IPS-20b (cell line): ENCODE results near the gene MAPK8IP2.
"Not testable (repeated sequence)": the region's sequence is repeated elsewhere in the genome, so short reads cannot be mapped to it uniquely, and the experiment has no call there.

ENCODE experiments used
- H3K27ac ChIP-seq: one replicate; pipeline ENCODE4 v1.5.1; 2013; ENCODE audit warnings: low read length
- H3K27me3 ChIP-seq: 2 replicates; pipeline ENCODE4 v1.6.1; 2013; ENCODE audit warnings: mild to moderate bottlenecking, low read length, inconsistent platforms; ENCODE audit not compliant: insufficient read depth
- H3K36me3 ChIP-seq: 2 replicates; pipeline ENCODE4 v1.6.1; 2013; ENCODE audit warnings: low read depth, mild to moderate bottlenecking, inconsistent platforms, low read length, moderate library complexity; ENCODE audit not compliant: insufficient read depth
- H3K4me1 ChIP-seq: 2 replicates; pipeline ENCODE4 v1.6.1; 2013; ENCODE audit warnings: mild to moderate bottlenecking, control low read depth, inconsistent platforms, low read length, moderate library complexity; ENCODE audit not compliant: insufficient read depth
- H3K4me3 ChIP-seq: 2 replicates; pipeline ENCODE4 v1.5.1; 2013; ENCODE audit warnings: mild to moderate bottlenecking, low read length, inconsistent platforms
- H3K9ac ChIP-seq: 2 replicates; pipeline ENCODE4 v1.6.1; 2013; ENCODE audit warnings: low read depth, mild to moderate bottlenecking, inconsistent platforms, low read length, moderate library complexity
- H3K9me3 ChIP-seq: 2 replicates; pipeline ENCODE4 v1.6.1; 2013; ENCODE audit warnings: mild to moderate bottlenecking, low read depth, low read length, inconsistent platforms; ENCODE audit not compliant: insufficient read depth

Gene MAPK8IP2

GRCh38 chr22:50657925-50658324 lies 57.3 kb downstream of the MAPK8IP2 start:
- Histone ChIP-seq H3K9me3 (no peaks in the 10 kb centered on the region), H3K36me3 (no peaks in the 10 kb centered on the region), H3K27ac (no peak overlapping the region), H3K4me1 (no peaks in the 10 kb centered on the region), H3K27me3 (peaks cover 34% of the 10 kb centered on the region), H3K9ac (no peak overlapping the region), H3K4me3 (no peak overlapping the region)

- not testable (repeated sequence) for H3K9ac ChIP-seq, H3K36me3 ChIP-seq, H3K4me1 ChIP-seq, H3K4me3 ChIP-seq, H3K9me3 ChIP-seq, H3K27ac ChIP-seq
- H3K27me3 ChIP-seq, result peaks cover 30% of the 10 kb centered on the region
These were observed 59.1 kb downstream of the MAPK8IP2 start for GRCh38 chr22:50659711-50660110.

- no peaks in the 10 kb centered on the region for H3K36me3 ChIP-seq
- H3K9me3 ChIP-seq, result no peaks in the 10 kb centered on the region
- H3K9ac ChIP-seq, result no peak overlapping the region
- H3K27ac ChIP-seq, result no peak overlapping the region
- H3K4me1 ChIP-seq, result no peaks in the 10 kb centered on the region
- H3K27me3 ChIP-seq, result peaks cover 30% of the 10 kb centered on the region
- no peak overlapping the region for H3K4me3 ChIP-seq
These were observed 59.7 kb downstream of the MAPK8IP2 start for GRCh38 chr22:50660306-50660705.
